Fibroblast of lung (primary cell): ENCODE results near the gene LDLRAD4.

Source experiments
- EZH2 ChIP-seq: IDR thresholded peaks from 2 replicates; pipeline ENCODE4 v1.5.1; 2012; ENCODE audit warnings: low read length, control low read depth, mild to moderate bottlenecking; ENCODE audit errors: missing control alignments
- TF ChIP-seq, protein P1 (sequence below), 2 donors: IDR thresholded peaks in 1 of 2; conservative IDR thresholded peaks in 1 of 2; 1 replicate in 1 of 2; 2 replicates in 1 of 2; pipeline ENCODE4 v1.5.1; 2011 to 2012; ENCODE audit warnings: low read length in 2 of 2, control low read depth in 1 of 2, inconsistent platforms in 1 of 2, low read depth in 1 of 2, mild to moderate bottlenecking in 1 of 2

DNA sequence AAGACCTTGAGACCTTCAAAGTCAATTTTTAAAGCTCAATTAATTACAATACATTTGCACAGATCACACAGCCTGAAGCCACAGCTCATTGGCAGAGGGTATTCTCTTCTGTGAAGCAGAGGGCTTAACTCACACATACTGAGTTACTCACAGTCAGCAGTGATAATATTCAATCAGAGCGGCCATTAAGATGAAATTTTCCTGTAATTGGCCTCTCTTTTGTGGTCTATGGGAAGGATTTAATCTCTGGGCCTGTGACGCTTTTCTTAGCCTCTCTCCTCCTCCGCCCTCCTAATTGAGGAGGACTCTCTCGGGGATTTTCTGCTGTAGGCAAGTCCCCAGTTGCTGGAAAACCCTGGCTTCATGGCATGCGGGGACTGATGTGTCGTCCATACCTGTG lies 12.3 kb upstream of the LDLRAD4 start:
- TF ChIP-seq, protein P1, sequence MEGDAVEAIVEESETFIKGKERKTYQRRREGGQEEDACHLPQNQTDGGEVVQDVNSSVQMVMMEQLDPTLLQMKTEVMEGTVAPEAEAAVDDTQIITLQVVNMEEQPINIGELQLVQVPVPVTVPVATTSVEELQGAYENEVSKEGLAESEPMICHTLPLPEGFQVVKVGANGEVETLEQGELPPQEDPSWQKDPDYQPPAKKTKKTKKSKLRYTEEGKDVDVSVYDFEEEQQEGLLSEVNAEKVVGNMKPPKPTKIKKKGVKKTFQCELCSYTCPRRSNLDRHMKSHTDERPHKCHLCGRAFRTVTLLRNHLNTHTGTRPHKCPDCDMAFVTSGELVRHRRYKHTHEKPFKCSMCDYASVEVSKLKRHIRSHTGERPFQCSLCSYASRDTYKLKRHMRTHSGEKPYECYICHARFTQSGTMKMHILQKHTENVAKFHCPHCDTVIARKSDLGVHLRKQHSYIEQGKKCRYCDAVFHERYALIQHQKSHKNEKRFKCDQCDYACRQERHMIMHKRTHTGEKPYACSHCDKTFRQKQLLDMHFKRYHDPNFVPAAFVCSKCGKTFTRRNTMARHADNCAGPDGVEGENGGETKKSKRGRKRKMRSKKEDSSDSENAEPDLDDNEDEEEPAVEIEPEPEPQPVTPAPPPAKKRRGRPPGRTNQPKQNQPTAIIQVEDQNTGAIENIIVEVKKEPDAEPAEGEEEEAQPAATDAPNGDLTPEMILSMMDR (conservative IDR thresholded peaks at IDR 0.05 in 1 of 2, IDR thresholded peaks at IDR 0.05 in 1 of 2; ENCODE audit: low read depth in 1 of 2, low read length in 2 of 2): no peak
- TF ChIP-seq EZH2: no peak
